ENCODE results near the gene CDC42.

DNA sequence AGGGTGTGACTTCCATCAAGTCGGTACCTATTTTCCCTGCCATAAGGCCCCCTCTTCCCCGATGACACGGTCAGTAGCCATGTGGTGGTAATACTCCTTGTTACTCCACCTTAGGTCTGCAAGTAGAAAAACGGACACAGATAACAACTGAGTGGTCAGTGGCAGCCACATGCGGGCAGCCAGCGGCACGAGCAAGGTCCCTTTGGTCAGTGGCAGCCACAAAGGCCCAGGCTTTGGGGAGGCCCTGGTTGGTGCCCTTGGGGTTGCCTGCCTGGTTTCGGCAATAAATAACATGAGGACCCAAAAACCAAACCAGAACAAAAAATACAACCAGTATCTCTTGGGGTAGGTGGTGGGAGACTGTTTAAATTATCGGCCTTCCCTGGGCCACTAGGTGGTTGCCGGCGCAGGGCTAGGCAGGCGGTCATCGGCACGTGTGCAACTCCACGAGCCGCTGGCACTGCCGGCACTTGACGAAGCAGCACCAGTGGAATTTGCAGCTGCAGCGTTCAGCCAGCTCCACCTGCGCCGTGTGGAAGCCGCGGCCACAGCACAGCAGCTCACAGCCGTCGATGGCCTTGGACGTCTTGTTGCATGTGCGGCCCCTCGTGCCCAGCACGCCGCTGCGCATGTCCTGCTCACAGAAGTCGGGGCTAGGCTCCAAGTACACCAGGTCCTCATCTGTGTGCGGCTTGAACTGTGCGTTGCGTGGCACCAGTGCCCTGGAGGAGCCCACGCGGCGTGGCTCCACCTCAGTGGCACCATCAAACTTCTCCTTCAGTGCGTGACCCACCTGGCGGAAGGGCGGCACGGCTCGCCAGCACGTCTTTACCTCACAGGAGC is 67.3 kb downstream of the CDC42 start:
- TF ChIP-seq GATAD1 (CRISPR knock-in tag; IDR thresholded peaks at IDR 0.05) (no peak), ZNF484 (CRISPR knock-in tag; IDR thresholded peaks at IDR 0.05; ENCODE audit: borderline replicate concordance, low read depth) (no peak), ZC3H4 (CRISPR knock-in tag; IDR thresholded peaks at IDR 0.05; ENCODE audit: borderline replicate concordance) (no peak), TCF7 (IDR thresholded peaks at IDR 0.05; ENCODE audit: low read depth) (no peak), SUZ12 (IDR thresholded peaks at IDR 0.05; ENCODE audit: low read depth, low read length) (no peak), DNMT1 (CRISPR knock-in tag; IDR thresholded peaks at IDR 0.05) (no peak), NR2F2 (IDR thresholded peaks at IDR 0.05; ENCODE audit: borderline replicate concordance, low read depth) (no peak), NFIC (IDR thresholded peaks at IDR 0.05; ENCODE audit: low read length) (no peak), HNRNPLL (IDR thresholded peaks at IDR 0.05; ENCODE audit: low read depth, low read length, poor library complexity, severe bottlenecking) (no peak)

Data from HepG2 (cell line).